Natural killer cell (primary cell): ENCODE results near the gene ALK. TPM values are rescaled to one million over a fixed set of nuclear protein-coding genes. Genes with fewer than 3 reads are reported as not detected.

Experiments used
- ATAC-seq, 3 donors: fragments of 150-1000 bp in 2 of 3; fragments of 200-7000 bp in 1 of 3; cut with Tn5 transposase; 1 replicate in 1 of 3; 2 replicates in 2 of 3; pipeline ENCODE4 v1.10.0; 2021; ENCODE audit warnings: mild to moderate bottlenecking in 2 of 3, moderate library complexity in 2 of 3
- DNase-seq, 2 donors: peaks; one replicate each; pipeline versions ENCODE4 v3.0.0 to v3.0.0-alpha.2; 2013 to 2021; ENCODE audit warnings: mixed read lengths in 1 of 2
- H3K27ac ChIP-seq: one replicate; pipeline ENCODE4 v1.5.1; 2013; ENCODE audit warnings: mild to moderate bottlenecking, low read length
- H3K27me3 ChIP-seq: one replicate; pipeline ENCODE4 v1.6.1; 2013; ENCODE audit warnings: low read length; ENCODE audit not compliant: control insufficient read depth, insufficient read depth
- H3K36me3 ChIP-seq: one replicate; pipeline ENCODE4 v1.6.1; 2013; ENCODE audit warnings: low read length; ENCODE audit not compliant: control insufficient read depth, insufficient read depth
- H3K4me1 ChIP-seq: one replicate; pipeline ENCODE4 v1.6.1; 2013; ENCODE audit warnings: low read length; ENCODE audit not compliant: control insufficient read depth, insufficient read depth
- H3K4me3 ChIP-seq: one replicate; pipeline ENCODE4 v1.5.1; 2013; ENCODE audit warnings: low read length
- H3K9me3 ChIP-seq: one replicate; pipeline ENCODE4 v1.6.1; 2013; ENCODE audit warnings: low read length; ENCODE audit not compliant: control insufficient read depth, insufficient read depth
- H3K27ac Mint-ChIP-seq, 2 donors: one replicate each; pipeline ENCODE4 v1.8.0; 2022; ENCODE audit warnings: mild to moderate bottlenecking in 2 of 2, mixed read lengths in 2 of 2, moderate library complexity in 1 of 2
- H3K27me3 Mint-ChIP-seq, 2 donors: one replicate each; pipeline ENCODE4 v1.8.0; 2022; ENCODE audit warnings: low read depth in 2 of 2, mixed read lengths in 2 of 2
- H3K36me3 Mint-ChIP-seq: one replicate; pipeline ENCODE4 v1.8.0; 2022; ENCODE audit warnings: mixed read lengths
- H3K4me1 Mint-ChIP-seq, 2 donors: one replicate each; pipeline ENCODE4 v1.8.0; 2022; ENCODE audit warnings: mixed read lengths in 2 of 2
- H3K4me3 Mint-ChIP-seq: one replicate; pipeline ENCODE4 v1.8.0; 2022; ENCODE audit warnings: mild to moderate bottlenecking, moderate library complexity, mixed read lengths
- H3K9me3 Mint-ChIP-seq, 2 donors: one replicate each; pipeline ENCODE4 v1.8.0; 2022; ENCODE audit warnings: mixed read lengths in 2 of 2
- CTCF ChIP-seq: fragments of 200-600 bp; IDR thresholded peaks from one replicate; pipeline ENCODE4 v1.8.0; 2022; ENCODE audit warnings: antibody characterized with exemption
- WGBS: methylation state at CpG from one replicate; pipeline ENCODE4 v1.1.7; 2013; ENCODE audit warnings: missing lambda C conversion rate; ENCODE audit not compliant: insufficient coverage; 5-methylcytosine and 5-hydroxymethylcytosine counted together
- intact Hi-C: fragments of 100-400 bp; cut with micrococcal nuclease; formaldehyde crosslinking; loops from one replicate; pipeline ENCODE4 v1.14.2; 2022
- total RNA-seq, 4 donors: library from RNA; stranded (reverse); fragments of 120-200 nt in 1 of 4; gene quantifications; one replicate each; pipeline versions ENCODE4 v1.2.3 to v1.2.4, GENCODE V29; 2013 to 2022

ALK gene
- total RNA-seq, 3 donors from 2014 or later (not counting 1 experiment from before 2014, with no cell fraction given), result not detected

DNA sequence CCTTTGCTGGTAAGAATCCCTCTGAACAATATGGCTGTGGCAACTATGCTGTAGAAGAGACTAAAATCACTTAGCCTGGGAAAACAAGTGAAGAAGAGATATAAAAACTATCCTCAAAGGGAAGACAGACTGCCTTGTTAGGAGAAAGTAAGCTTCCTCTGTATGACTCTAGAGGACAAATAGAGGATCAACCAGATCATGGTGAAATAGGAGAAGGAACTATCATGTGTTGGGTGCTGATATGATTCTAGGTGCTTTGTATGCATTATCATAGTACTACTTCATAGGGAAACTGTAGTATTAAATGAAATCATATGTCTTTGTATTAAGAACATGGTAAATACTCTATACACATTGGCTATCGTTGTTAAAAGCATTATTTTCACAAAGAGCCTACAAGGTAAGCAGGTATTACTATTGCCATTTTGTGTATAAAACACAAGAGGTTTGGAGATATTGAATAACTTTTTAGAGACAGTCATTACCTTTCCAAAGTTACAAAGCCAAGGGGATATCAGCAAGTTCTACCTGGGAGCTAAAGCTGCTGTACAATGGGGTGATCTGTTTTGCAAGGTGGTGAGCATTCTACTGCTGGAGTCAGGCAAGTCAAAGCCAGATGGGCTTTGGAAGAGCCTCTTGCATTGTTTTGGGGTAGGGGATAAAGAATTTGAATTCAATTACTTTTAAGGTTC lies 402.6 kb downstream of the ALK start:
- Histone ChIP-seq H3K4me1 (no peaks in the 10 kb centered on the region), H3K27ac (no peak overlapping the region), H3K36me3 (no peaks in the 10 kb centered on the region), H3K9me3 (no peaks in the 10 kb centered on the region), H3K27me3 (no peaks in the 10 kb centered on the region), H3K4me3 (no peak overlapping the region)
- DNase-seq, result no peak
- no peak overlapping the region for H3K4me3 Mint-ChIP-seq
- no CpG with 5 or more reads among the region's 1 CpG for WGBS
- no peak overlapping the region for H3K27ac Mint-ChIP-seq
- no peak for TF ChIP-seq CTCF
- intact Hi-C loops, result no loop called here
- peaks cover 2% of the 10 kb centered on the region in 2 donors for H3K9me3 Mint-ChIP-seq
- ATAC-seq, result no peak
- no peaks in the 10 kb centered on the region for H3K4me1 Mint-ChIP-seq
- H3K36me3 Mint-ChIP-seq, result no peaks in the 10 kb centered on the region
- peaks cover 7 to 24% of the 10 kb centered on the region in 2 donors for H3K27me3 Mint-ChIP-seq

- intact Hi-C loops, result no loop called here
- 100% methylated on average over 2 of the region's 2 CpGs for WGBS
- no peak overlapping the region for H3K4me3 ChIP-seq
- no peaks in the 10 kb centered on the region for H3K9me3 ChIP-seq
- H3K27me3 ChIP-seq, result no peaks in the 10 kb centered on the region
- Mint-ChIP-seq H3K27me3 (peaks cover 7 to 24% of the 10 kb centered on the region in 2 donors), H3K9me3 (peaks cover 2% of the 10 kb centered on the region in 2 donors), H3K27ac (no peak overlapping the region), H3K36me3 (no peaks in the 10 kb centered on the region), H3K4me3 (no peak overlapping the region), H3K4me1 (no peaks in the 10 kb centered on the region)
- H3K36me3 ChIP-seq, result no peaks in the 10 kb centered on the region
- ATAC-seq (no peak), DNase-seq (no peak)
- no peak for TF ChIP-seq CTCF
- H3K4me1 ChIP-seq, result no peaks in the 10 kb centered on the region
- no peak overlapping the region for H3K27ac ChIP-seq
These were observed 403.4 kb downstream of the ALK start for GRCh38 chr2:29518010-29518409.

GRCh38 chr2:29517413-29517812 lies 404.0 kb downstream of the ALK start:
- Histone ChIP-seq H3K9me3 (no peaks in the 10 kb centered on the region), H3K36me3 (no peaks in the 10 kb centered on the region), H3K27ac (no peak overlapping the region), H3K4me1 (no peaks in the 10 kb centered on the region), H3K4me3 (no peak overlapping the region), H3K27me3 (no peaks in the 10 kb centered on the region)
- Mint-ChIP-seq H3K4me3 (no peak overlapping the region), H3K27ac (no peak overlapping the region), H3K36me3 (no peaks in the 10 kb centered on the region), H3K4me1 (no peaks in the 10 kb centered on the region), H3K9me3 (peaks cover 2% of the 10 kb centered on the region in 2 donors), H3K27me3 (peaks cover 7 to 24% of the 10 kb centered on the region in 2 donors)
- WGBS, result no CpG with 5 or more reads among the region's 2 CpGs
- no peak for TF ChIP-seq CTCF
- no peak for DNase-seq
- intact Hi-C loops, result no loop called here
- no peak for ATAC-seq

DNA sequence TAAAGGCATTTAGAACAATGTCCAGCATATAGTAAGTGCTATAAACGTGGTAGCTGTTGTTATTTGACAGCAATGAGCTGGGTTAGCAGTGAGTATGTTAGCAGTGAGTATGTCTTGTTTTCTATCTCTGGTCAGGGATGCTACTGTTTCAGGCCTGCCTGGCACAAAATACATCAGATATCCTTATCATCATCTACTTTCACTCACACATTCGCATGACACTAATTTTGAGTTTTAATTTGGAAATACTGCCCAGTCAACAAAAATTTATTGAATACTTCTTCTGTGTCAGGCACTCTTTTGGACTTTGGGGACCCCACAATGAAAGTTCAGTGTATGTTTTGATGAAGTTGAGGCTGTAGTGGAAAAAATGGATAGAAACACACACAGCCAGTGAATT lies 404.6 kb downstream of the ALK start:
- Mint-ChIP-seq H3K27ac (no peak overlapping the region), H3K4me3 (no peak overlapping the region), H3K36me3 (no peaks in the 10 kb centered on the region), H3K4me1 (no peaks in the 10 kb centered on the region), H3K27me3 (peaks cover 7 to 24% of the 10 kb centered on the region in 2 donors), H3K9me3 (peaks cover 2% of the 10 kb centered on the region in 2 donors)
- Histone ChIP-seq H3K27ac (no peak overlapping the region), H3K36me3 (no peaks in the 10 kb centered on the region), H3K4me3 (no peak overlapping the region), H3K27me3 (no peaks in the 10 kb centered on the region), H3K4me1 (no peaks in the 10 kb centered on the region), H3K9me3 (no peaks in the 10 kb centered on the region)
- DNase-seq (no peak), ATAC-seq (no peak)
- intact Hi-C loops, result no loop called here
- 76% methylated on average over 2 of the region's 2 CpGs for WGBS
- no peak for TF ChIP-seq CTCF
